ENCODE measurements around the gene SUN5. TPM values are rescaled to one million over a fixed set of nuclear protein-coding genes. Genes with fewer than 3 reads are reported as not detected.
"Not testable (repeated sequence)": the region's sequence is repeated elsewhere in the genome, so short reads cannot be mapped to it uniquely, and the experiment has no call there.

The SUN5 gene
- not detected for total RNA-seq

GRCh38 chr20:33004141-33004751 lies at the start of gene SUN5:
SUN5 (minus strand) TSS chr20:33004433; CDS start chr20:33004340, 93 bp downstream.
- peaks cover 0 to 2% of the 10 kb centered on the region in 2 donors for H3K27me3 Mint-ChIP-seq
- ATAC-seq (no peak), DNase-seq (ENCODE audit: low spot score) (peak; percentile 38)
- H3K4me1 Mint-ChIP-seq (ENCODE audit: low read depth in 2 of 2): no peaks in the 10 kb centered on the region
- no peak within 1 kb of the TSS for H3K27ac Mint-ChIP-seq
- no peak within 1 kb of the TSS for H3K4me3 Mint-ChIP-seq
- peaks cover 3% of the 10 kb centered on the region for H3K9me3 Mint-ChIP-seq
- no peaks in the 10 kb centered on the region for H3K36me3 Mint-ChIP-seq

- Mint-ChIP-seq H3K36me3 (no peaks in the 10 kb centered on the region), H3K27ac (no peak within 1 kb of the TSS), H3K4me3 (no peak within 1 kb of the TSS), H3K9me3 (no peaks in the 10 kb centered on the region), H3K4me1 (ENCODE audit: low read depth in 2 of 2) (peaks cover 0 to 7% of the 10 kb centered on the region in 2 donors), H3K27me3 (no peaks in the 10 kb centered on the region)
- ATAC-seq: no peak
- DNase-seq (ENCODE audit: low spot score): no peak
Measured at GRCh38 chr20:33053291-33054106, 49.3 kb upstream of the SUN5 start, which contains the start of gene BPIFB3. BPIFB3 (plus strand) TSS chr20:33053903; CDS start chr20:33055436, 1,533 bp downstream.

- Mint-ChIP-seq H3K27me3 (no peaks in the 10 kb centered on the region), H3K9me3 (no peaks in the 10 kb centered on the region), H3K27ac (no peak overlapping the region), H3K4me1 (ENCODE audit: low read depth in 2 of 2) (peaks cover 0 to 7% of the 10 kb centered on the region in 2 donors), H3K36me3 (no peaks in the 10 kb centered on the region), H3K4me3 (no peak overlapping the region)
- no peak for DNase-seq (ENCODE audit: low spot score)
- ATAC-seq: no peak
Measured at GRCh38 chr20:33051333-33051732, 47.1 kb upstream of the SUN5 start.

GRCh38 chr20:33046412-33046811 lies 42.2 kb upstream of the SUN5 start:
- H3K27me3 Mint-ChIP-seq: no peaks in the 10 kb centered on the region
- ATAC-seq (no peak), DNase-seq (ENCODE audit: low spot score) (no peak)
- peaks cover 13% of the 10 kb centered on the region for H3K36me3 Mint-ChIP-seq
- no peak overlapping the region for H3K4me3 Mint-ChIP-seq
- no peaks in the 10 kb centered on the region for H3K4me1 Mint-ChIP-seq (ENCODE audit: low read depth in 2 of 2)
- H3K9me3 Mint-ChIP-seq: peaks cover 9% of the 10 kb centered on the region
- no peak overlapping the region for H3K27ac Mint-ChIP-seq

- not testable (repeated sequence) for H3K4me1 Mint-ChIP-seq (ENCODE audit: low read depth in 2 of 2); H3K4me3 Mint-ChIP-seq; ATAC-seq; H3K27ac Mint-ChIP-seq; H3K27me3 Mint-ChIP-seq; H3K9me3 Mint-ChIP-seq; DNase-seq (ENCODE audit: low spot score)
- peaks cover 13% of the 10 kb centered on the region for H3K36me3 Mint-ChIP-seq
Measured at GRCh38 chr20:33045129-33045721, 41.0 kb upstream of the SUN5 start.

- no peak for DNase-seq (ENCODE audit: low spot score)
- ATAC-seq: no peak
- H3K27ac Mint-ChIP-seq: no peak overlapping the region
- peaks cover 9% of the 10 kb centered on the region for H3K9me3 Mint-ChIP-seq
- H3K4me3 Mint-ChIP-seq: no peak overlapping the region
- H3K36me3 Mint-ChIP-seq: peaks cover 13% of the 10 kb centered on the region
- peaks cover 4% of the 10 kb centered on the region in 2 donors for H3K27me3 Mint-ChIP-seq
- H3K4me1 Mint-ChIP-seq (ENCODE audit: low read depth in 2 of 2): no peaks in the 10 kb centered on the region
Measured at GRCh38 chr20:33043731-33044181, 39.5 kb upstream of the SUN5 start.

- H3K36me3 Mint-ChIP-seq: peaks cover 13% of the 10 kb centered on the region
- peaks cover 9% of the 10 kb centered on the region for H3K9me3 Mint-ChIP-seq
- peaks cover 8 to 10% of the 10 kb centered on the region in 2 donors for H3K27me3 Mint-ChIP-seq
- H3K27ac Mint-ChIP-seq: no peak overlapping the region
- H3K4me1 Mint-ChIP-seq (ENCODE audit: low read depth in 2 of 2): no peaks in the 10 kb centered on the region
- ATAC-seq (no peak), DNase-seq (ENCODE audit: low spot score) (no peak)
- no peak overlapping the region for H3K4me3 Mint-ChIP-seq
Measured at GRCh38 chr20:33042983-33043730, 38.9 kb upstream of the SUN5 start.

- Mint-ChIP-seq H3K27ac (no peak overlapping the region), H3K4me3 (no peak overlapping the region), H3K9me3 (peaks cover 9% of the 10 kb centered on the region), H3K4me1 (ENCODE audit: low read depth in 2 of 2) (no peaks in the 10 kb centered on the region), H3K36me3 (peaks cover 13% of the 10 kb centered on the region), H3K27me3 (peaks cover 13 to 17% of the 10 kb centered on the region in 2 donors)
- ATAC-seq: no peak
- DNase-seq (ENCODE audit: low spot score): no peak
Measured at GRCh38 chr20:33042430-33042829, 38.2 kb upstream of the SUN5 start.

- no peaks in the 10 kb centered on the region for H3K36me3 Mint-ChIP-seq
- no peak overlapping the region for H3K4me3 Mint-ChIP-seq
- no peaks in the 10 kb centered on the region for H3K9me3 Mint-ChIP-seq
- ATAC-seq (no peak), DNase-seq (ENCODE audit: low spot score) (no peak)
- no peaks in the 10 kb centered on the region for H3K4me1 Mint-ChIP-seq (ENCODE audit: low read depth in 2 of 2)
- peaks cover 13 to 17% of the 10 kb centered on the region in 2 donors for H3K27me3 Mint-ChIP-seq
- no peak overlapping the region for H3K27ac Mint-ChIP-seq
Measured at GRCh38 chr20:33038243-33038642, 34.0 kb upstream of the SUN5 start.

- H3K4me1 Mint-ChIP-seq (ENCODE audit: low read depth in 2 of 2): no peaks in the 10 kb centered on the region
- no peaks in the 10 kb centered on the region for H3K36me3 Mint-ChIP-seq
- no peak overlapping the region for H3K4me3 Mint-ChIP-seq
- no peaks in the 10 kb centered on the region for H3K9me3 Mint-ChIP-seq
- peaks cover 13 to 17% of the 10 kb centered on the region in 2 donors for H3K27me3 Mint-ChIP-seq
- DNase-seq (ENCODE audit: low spot score) (no peak), ATAC-seq (no peak)
- H3K27ac Mint-ChIP-seq: no peak overlapping the region
Measured at GRCh38 chr20:33037456-33037855, 33.2 kb upstream of the SUN5 start.

- no peak for DNase-seq (ENCODE audit: low spot score)
- no peak for ATAC-seq
- Mint-ChIP-seq H3K27me3 (peaks cover 13 to 17% of the 10 kb centered on the region in 2 donors), H3K36me3 (no peaks in the 10 kb centered on the region), H3K27ac (no peak overlapping the region), H3K4me1 (ENCODE audit: low read depth in 2 of 2) (no peaks in the 10 kb centered on the region), H3K4me3 (no peak overlapping the region), H3K9me3 (no peaks in the 10 kb centered on the region)
Measured at GRCh38 chr20:33034901-33035492, 30.8 kb upstream of the SUN5 start.

GRCh38 chr20:33034115-33034514 lies 29.9 kb upstream of the SUN5 start:
- no peaks in the 10 kb centered on the region for H3K36me3 Mint-ChIP-seq
- ATAC-seq (no peak), DNase-seq (ENCODE audit: low spot score) (no peak)
- H3K4me1 Mint-ChIP-seq (ENCODE audit: low read depth in 2 of 2): no peaks in the 10 kb centered on the region
- H3K9me3 Mint-ChIP-seq: no peaks in the 10 kb centered on the region
- no peak overlapping the region for H3K4me3 Mint-ChIP-seq
- peaks cover 12 to 16% of the 10 kb centered on the region in 2 donors for H3K27me3 Mint-ChIP-seq
- no peak overlapping the region for H3K27ac Mint-ChIP-seq

GRCh38 chr20:33033381-33033780 lies 29.1 kb upstream of the SUN5 start:
- Mint-ChIP-seq H3K36me3 (no peaks in the 10 kb centered on the region), H3K4me3 (no peak overlapping the region), H3K9me3 (no peaks in the 10 kb centered on the region), H3K27me3 (peaks cover 7 to 9% of the 10 kb centered on the region in 2 donors), H3K4me1 (ENCODE audit: low read depth in 2 of 2) (no peaks in the 10 kb centered on the region), H3K27ac (no peak overlapping the region)
- ATAC-seq: no peak
- DNase-seq (ENCODE audit: low spot score): no peak
